GM12878 (cell line): ENCODE measurements around the gene DOK1.

Source experiments
- CREB1 ChIP-seq: IDR thresholded peaks from 2 replicates; pipeline ENCODE4 v1.6.1; 2012; ENCODE audit warnings: low read depth, mild to moderate bottlenecking, inconsistent platforms
- EZH2 ChIP-seq: IDR thresholded peaks from 2 replicates; pipeline ENCODE4 v1.6.1; 2012; ENCODE audit warnings: low read depth, mild to moderate bottlenecking, control low read depth, inconsistent platforms, low read length, borderline replicate concordance; ENCODE audit not compliant: control insufficient read depth
- NR2C2 ChIP-seq: IDR thresholded peaks from 2 replicates; pipeline ENCODE4 v1.6.1; 2011; ENCODE audit warnings: borderline replicate concordance, low read depth; ENCODE audit not compliant: control insufficient read depth, insufficient read length
- ZZZ3 ChIP-seq: IDR thresholded peaks from 2 replicates; pipeline ENCODE4 v1.6.1; 2011; ENCODE audit warnings: low read depth; ENCODE audit not compliant: control insufficient read depth, insufficient read length
- TF ChIP-seq, protein P1 (sequence below): IDR thresholded peaks from 2 replicates; pipeline ENCODE4 v1.6.1; 2011; ENCODE audit warnings: low read depth, mild to moderate bottlenecking, low read length, moderate library complexity, borderline replicate concordance; ENCODE audit errors: extremely low read depth
- TF ChIP-seq, protein P2 (sequence below): fragments of 450-650 bp; IDR thresholded peaks from 2 replicates; pipeline ENCODE4 v1.6.1; 2014; ENCODE audit warnings: mild to moderate bottlenecking

GRCh38 chr2:74564222-74564621 lies 9.7 kb downstream of the DOK1 start:
- TF ChIP-seq, protein P1, sequence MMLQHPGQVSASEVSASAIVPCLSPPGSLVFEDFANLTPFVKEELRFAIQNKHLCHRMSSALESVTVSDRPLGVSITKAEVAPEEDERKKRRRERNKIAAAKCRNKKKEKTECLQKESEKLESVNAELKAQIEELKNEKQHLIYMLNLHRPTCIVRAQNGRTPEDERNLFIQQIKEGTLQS, result no peak
- no peak for TF ChIP-seq EZH2
- no peak for TF ChIP-seq ZZZ3
- no peak for TF ChIP-seq NR2C2
- no peak for TF ChIP-seq CREB1
- TF ChIP-seq, protein P2, sequence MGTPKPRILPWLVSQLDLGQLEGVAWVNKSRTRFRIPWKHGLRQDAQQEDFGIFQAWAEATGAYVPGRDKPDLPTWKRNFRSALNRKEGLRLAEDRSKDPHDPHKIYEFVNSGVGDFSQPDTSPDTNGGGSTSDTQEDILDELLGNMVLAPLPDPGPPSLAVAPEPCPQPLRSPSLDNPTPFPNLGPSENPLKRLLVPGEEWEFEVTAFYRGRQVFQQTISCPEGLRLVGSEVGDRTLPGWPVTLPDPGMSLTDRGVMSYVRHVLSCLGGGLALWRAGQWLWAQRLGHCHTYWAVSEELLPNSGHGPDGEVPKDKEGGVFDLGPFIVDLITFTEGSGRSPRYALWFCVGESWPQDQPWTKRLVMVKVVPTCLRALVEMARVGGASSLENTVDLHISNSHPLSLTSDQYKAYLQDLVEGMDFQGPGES, result no peak
